Stomach (tissue), 9 donors: Measurements from ENCODE around the gene MTG1. TPM values are rescaled to one million over a fixed set of nuclear protein-coding genes. Genes with fewer than 3 reads are reported as not detected.

ENCODE experiments used
- DNase-seq, 2 donors: peaks; one replicate each; pipeline versions ENCODE4 v3.0.0 to v3.0.0-alpha.2; 2013 to 2019
- H3K27ac ChIP-seq, 5 donors: fragments of 200-600 bp in 4 of 5; sonication (generic) in 4 of 5; one replicate each; pipeline ENCODE4 v1.5.1; 2013 to 2019; ENCODE audit warnings: mild to moderate bottlenecking in 1 of 5, moderate library complexity in 1 of 5
- H3K27me3 ChIP-seq, 3 donors: fragments of 200-600 bp; sonication (generic); one replicate each; pipeline ENCODE4 v1.5.1; 2017 to 2019; ENCODE audit warnings: mixed run types in 1 of 3
- H3K36me3 ChIP-seq, 4 donors: fragments of 200-600 bp; sonication (generic); 1 replicate in 3 of 4; 2 replicates in 1 of 4; pipeline ENCODE4 v1.5.1; 2016 to 2019
- H3K4me1 ChIP-seq, 4 donors: fragments of 200-600 bp; sonication (generic); one replicate each; pipeline ENCODE4 v1.5.1; 2016 to 2019
- H3K4me3 ChIP-seq, 4 donors: fragments of 200-600 bp; sonication (generic) in 3 of 4; one replicate each; pipeline ENCODE4 v1.5.1; 2016 to 2019; ENCODE audit warnings: mild to moderate bottlenecking in 1 of 4
- H3K9me3 ChIP-seq, 4 donors: fragments of 200-600 bp; sonication (generic); one replicate each; pipeline ENCODE4 v1.5.1; 2016 to 2019
- EP300 ChIP-seq: sonication (generic); formaldehyde crosslinking; IDR thresholded peaks from one replicate; pipeline ENCODE4 v1.6.1; 2017; ENCODE audit warnings: antibody characterized with exemption
- POLR2A ChIP-seq, 4 donors: fragments of 450-650 bp; IDR thresholded peaks; one replicate each; pipeline ENCODE4 v1.6.1; 2016; ENCODE audit warnings: antibody characterized with exemption in 4 of 4, control low read depth in 2 of 4, mild to moderate bottlenecking in 1 of 4, moderate library complexity in 1 of 4
- POLR2AphosphoS5 ChIP-seq, 3 donors: sonication (generic); formaldehyde crosslinking; IDR thresholded peaks; one replicate each; pipeline ENCODE4 v1.6.1; 2016; ENCODE audit warnings: antibody characterized with exemption in 3 of 3
- WGBS, 5 donors: extraction: QIAGEN DNeasy Blood & Tissue Kit in 3 of 5; methylation state at CpG; one replicate each; pipeline versions ENCODE4 v1.1.5 to v1.1.7; 2013 to 2018; 5-methylcytosine and 5-hydroxymethylcytosine counted together
- intact Hi-C: fragments of 100-400 bp; cut with DNase I; formaldehyde crosslinking; loops from one replicate; pipeline ENCODE4 v1.15.1; 2023; ENCODE audit warnings: low total_unique reads
- polyA plus RNA-seq, 3 donors: library from polyadenylated mRNA; stranded (reverse); fragments of 200-250 nt; gene quantifications; one replicate each; pipeline ENCODE4 v1.2.3, GENCODE V29; 2013
- small RNA-seq, 4 donors: library from RNA; depleted of rRNA; stranded (forward); fragments of <200 nt; gene quantifications; one replicate each; pipeline ENCODE3, GENCODE V24; 2016
- total RNA-seq, 5 donors: library from RNA; depleted of rRNA; stranded (reverse); fragments of >200 nt; gene quantifications; one replicate each; pipeline versions ENCODE4 v1.1.0 to v1.2.3, GENCODE V29; 2014 to 2016
- TF ChIP-seq, protein P1 (sequence below), 7 experiments: fragments of 450-650 bp in 4 of 7; fragments of 200-600 bp in 3 of 7; sonication (generic) in 3 of 7; IDR thresholded peaks; one replicate each; pipeline ENCODE4 v1.5.1; 2016 to 2019; ENCODE audit warnings: antibody characterized with exemption in 7 of 7, control low read depth in 2 of 7, mild to moderate bottlenecking in 1 of 7
- donor health status: healthy with polysubstance abuse.
- donor health status: Bipolar disorder and iron deficiency.
- donor health status: healthy.

Gene MTG1
- total and polyA plus RNA-seq, 8 donors: 36.7 to 177 (median 52.9) TPM

GRCh38 chr10:133471300-133472109 lies 77.5 kb downstream of the MTG1 start:
- 74 to 92% (median 76%) methylated on average over 7 of the region's 7 CpGs for WGBS, 5 donors
- TF ChIP-seq EP300 (no peak), POLR2AphosphoS5 (IDR thresholded peaks at IDR 0.05) (no peak), POLR2A (IDR thresholded peaks at IDR 0.05) (no peak)
- TF ChIP-seq, protein P1, sequence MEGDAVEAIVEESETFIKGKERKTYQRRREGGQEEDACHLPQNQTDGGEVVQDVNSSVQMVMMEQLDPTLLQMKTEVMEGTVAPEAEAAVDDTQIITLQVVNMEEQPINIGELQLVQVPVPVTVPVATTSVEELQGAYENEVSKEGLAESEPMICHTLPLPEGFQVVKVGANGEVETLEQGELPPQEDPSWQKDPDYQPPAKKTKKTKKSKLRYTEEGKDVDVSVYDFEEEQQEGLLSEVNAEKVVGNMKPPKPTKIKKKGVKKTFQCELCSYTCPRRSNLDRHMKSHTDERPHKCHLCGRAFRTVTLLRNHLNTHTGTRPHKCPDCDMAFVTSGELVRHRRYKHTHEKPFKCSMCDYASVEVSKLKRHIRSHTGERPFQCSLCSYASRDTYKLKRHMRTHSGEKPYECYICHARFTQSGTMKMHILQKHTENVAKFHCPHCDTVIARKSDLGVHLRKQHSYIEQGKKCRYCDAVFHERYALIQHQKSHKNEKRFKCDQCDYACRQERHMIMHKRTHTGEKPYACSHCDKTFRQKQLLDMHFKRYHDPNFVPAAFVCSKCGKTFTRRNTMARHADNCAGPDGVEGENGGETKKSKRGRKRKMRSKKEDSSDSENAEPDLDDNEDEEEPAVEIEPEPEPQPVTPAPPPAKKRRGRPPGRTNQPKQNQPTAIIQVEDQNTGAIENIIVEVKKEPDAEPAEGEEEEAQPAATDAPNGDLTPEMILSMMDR (IDR thresholded peaks at IDR 0.05): no peak
- DNase-seq: no peak
- Histone ChIP-seq H3K27me3 (no peaks in the 10 kb centered on the region), H3K36me3 (peaks cover 0 to 22% (median 6%) of the 10 kb centered on the region in 4 donors), H3K4me1 (no peaks in the 10 kb centered on the region), H3K4me3 (no peak overlapping the region), H3K27ac (no peak overlapping the region), H3K9me3 (peaks cover 0 to 4% (median 0%) of the 10 kb centered on the region in 4 donors)
- intact Hi-C loops: no loop called here

Small RNA genes within 50 kb of the gene (small RNA-seq; reads per million reads assigned to genes)
- gene AL360181.4 (0 reads per million in 4 donors), gene BANF1P2 (0 reads per million in 4 donors), gene MIR3944 (0 to 0.83 (median 0.05) reads per million in 4 donors)

Other genes starting within 250 kb of the MTG1 start
- 1 to 10 TPM in 2 of 5 donors, under 1 TPM in 2, not detected in 1; 0.55 to 1.7 (median 0.80) TPM for gene KNDC1, start 233.9 kb upstream of the MTG1 start, total RNA-seq
- gene KNDC1, start 233.9 kb upstream of the MTG1 start, polyA plus RNA-seq: under 1 TPM; 0.05 to 1.00 (median 0.46) TPM
- not detected for gene UTF1, start 163.9 kb upstream of the MTG1 start, total RNA-seq
- gene UTF1, start 163.9 kb upstream of the MTG1 start, polyA plus RNA-seq: not detected
- 1 to 10 TPM in 1 of 5 donors, under 1 TPM in 2, not detected in 2; 0.45 to 3.2 (median 0.58) TPM for gene VENTX, start 156.3 kb upstream of the MTG1 start, total RNA-seq
- under 1 TPM; 0.15 to 0.75 (median 0.35) TPM for gene VENTX, start 156.3 kb upstream of the MTG1 start, polyA plus RNA-seq
- gene ADAM8, start 117.3 kb upstream of the MTG1 start, total RNA-seq: 10 to 100 TPM in 1 of 5 donors, 1 to 10 TPM in 3, not detected in 1; 3.3 to 50.8 (median 5.0) TPM
- gene ADAM8, start 117.3 kb upstream of the MTG1 start, polyA plus RNA-seq: 1 to 10 TPM; 1.8 to 4.4 (median 3.6) TPM
- 100 to 1,000 TPM in 1 of 5 donors, 10 to 100 TPM in 4; 18.3 to 117 (median 41.9) TPM for gene TUBGCP2, start 85.3 kb upstream of the MTG1 start, total RNA-seq
- 10 to 100 TPM; 40.3 to 89.8 (median 68.7) TPM for gene TUBGCP2, start 85.3 kb upstream of the MTG1 start, polyA plus RNA-seq
- gene ZNF511, start 85.2 kb upstream of the MTG1 start, total RNA-seq: 10 to 100 TPM; 12.7 to 82.1 (median 27.2) TPM
- 10 to 100 TPM; 55.8 to 63.4 (median 60.0) TPM for gene ZNF511, start 85.2 kb upstream of the MTG1 start, polyA plus RNA-seq
- gene CALY, start 57.3 kb upstream of the MTG1 start, total RNA-seq: 1 to 10 TPM in 2 of 5 donors, not detected in 3; 2.0 to 2.6 TPM
- gene CALY, start 57.3 kb upstream of the MTG1 start, polyA plus RNA-seq: under 1 TPM in 2 of 3 donors, not detected in 1; 0.44 to 0.78 TPM
- gene PRAP1, start 46.8 kb upstream of the MTG1 start, total RNA-seq: 10 to 100 TPM in 1 of 5 donors, 1 to 10 TPM in 1, not detected in 3; 4.8 to 13.9 TPM
- gene PRAP1, start 46.8 kb upstream of the MTG1 start, polyA plus RNA-seq: not detected
- gene FUOM, start 36.1 kb upstream of the MTG1 start, total RNA-seq: 10 to 100 TPM in 1 of 5 donors, 1 to 10 TPM in 2, not detected in 2; 6.4 to 16.2 (median 7.2) TPM
- 10 to 100 TPM; 19.6 to 38.3 (median 36.7) TPM for gene FUOM, start 36.1 kb upstream of the MTG1 start, polyA plus RNA-seq
- gene ECHS1, start 20.8 kb upstream of the MTG1 start, total RNA-seq: 10 to 100 TPM in 4 of 5 donors, 1 to 10 TPM in 1; 5.3 to 81.7 (median 46.8) TPM
- 100 to 1,000 TPM in 2 of 3 donors, 10 to 100 TPM in 1; 99.6 to 103 (median 103) TPM for gene ECHS1, start 20.8 kb upstream of the MTG1 start, polyA plus RNA-seq
- gene PAOX, start 14.9 kb upstream of the MTG1 start, total RNA-seq: 10 to 100 TPM in 4 of 5 donors, 1 to 10 TPM in 1; 3.3 to 40.0 (median 12.9) TPM
- gene PAOX, start 14.9 kb upstream of the MTG1 start, polyA plus RNA-seq: 10 to 100 TPM in 1 of 3 donors, 1 to 10 TPM in 2; 4.7 to 10.3 (median 6.8) TPM
- not detected for gene SPRN, start 30.5 kb downstream of the MTG1 start, total RNA-seq
- gene SPRN, start 30.5 kb downstream of the MTG1 start, polyA plus RNA-seq: 1 to 10 TPM in 1 of 3 donors, under 1 TPM in 1, not detected in 1; 0.18 to 5.2 TPM
- 1 to 10 TPM in 4 of 5 donors, under 1 TPM in 1; 0.89 to 9.3 (median 8.1) TPM for gene SCART1, start 59.8 kb downstream of the MTG1 start, total RNA-seq
- gene SCART1, start 59.8 kb downstream of the MTG1 start, polyA plus RNA-seq: under 1 TPM in 2 of 3 donors, not detected in 1; 0.43 to 0.44 TPM
- 10 to 100 TPM in 2 of 5 donors, 1 to 10 TPM in 2, not detected in 1; 1.7 to 19.9 (median 11.6) TPM for gene CYP2E1, start 133.2 kb downstream of the MTG1 start, total RNA-seq
- gene CYP2E1, start 133.2 kb downstream of the MTG1 start, polyA plus RNA-seq: 1 to 10 TPM; 4.0 to 5.0 (median 4.6) TPM
- not detected for gene SYCE1, start 171.4 kb downstream of the MTG1 start, total RNA-seq
- gene SYCE1, start 171.4 kb downstream of the MTG1 start, polyA plus RNA-seq: 1 to 10 TPM in 1 of 3 donors, under 1 TPM in 2; 0.45 to 1.7 (median 0.50) TPM
- gene FRG2B, start 232.6 kb downstream of the MTG1 start, total RNA-seq: not detected
- gene FRG2B, start 232.6 kb downstream of the MTG1 start, polyA plus RNA-seq: not detected